Measurements from ENCODE around the gene RIOK3. TPM values are rescaled to one million over a fixed set of nuclear protein-coding genes. Genes with fewer than 3 reads are reported as not detected.

RIOK3 gene
- total RNA-seq, 1 donor from 2014 or later, result 69.7 TPM

GRCh38 chr18:23456835-23457234, 3.7 kb downstream of the RIOK3 start:
- TF ChIP-seq CTCF (IDR thresholded peaks at IDR 0.05; ENCODE audit: unreplicated experiment), result no peak
- Mint-ChIP-seq H3K9me3 (ENCODE audit: unreplicated experiment) (no peaks in the 10 kb centered on the region), H3K4me3 (ENCODE audit: unreplicated experiment) (no peak overlapping the region), H3K36me3 (ENCODE audit: low read depth, unreplicated experiment) (no peaks in the 10 kb centered on the region), H3K27ac (ENCODE audit: unreplicated experiment) (no peak overlapping the region), H3K4me1 (ENCODE audit: unreplicated experiment) (peaks cover 26% of the 10 kb centered on the region), H3K27me3 (ENCODE audit: unreplicated experiment) (peaks cover 9% of the 10 kb centered on the region)
- no peak for DNase-seq (ENCODE audit: low spot score)

- peaks cover 6% of the 10 kb centered on the region for H3K36me3 Mint-ChIP-seq (ENCODE audit: low read depth, unreplicated experiment)
- TF ChIP-seq CTCF (IDR thresholded peaks at IDR 0.05; ENCODE audit: unreplicated experiment), result no peak
- DNase-seq (ENCODE audit: low spot score), result no peak
- H3K27me3 Mint-ChIP-seq (ENCODE audit: unreplicated experiment), result peaks cover 5% of the 10 kb centered on the region
- H3K27ac Mint-ChIP-seq (ENCODE audit: unreplicated experiment), result peak overlapping the region; percentile 17
- H3K4me1 Mint-ChIP-seq (ENCODE audit: unreplicated experiment), result peaks cover 21% of the 10 kb centered on the region
- H3K4me3 Mint-ChIP-seq (ENCODE audit: unreplicated experiment), result no peak overlapping the region
- H3K9me3 Mint-ChIP-seq (ENCODE audit: unreplicated experiment), result no peaks in the 10 kb centered on the region
Measured at GRCh38 chr18:23458830-23459529, 5.9 kb downstream of the RIOK3 start.

- H3K4me3 Mint-ChIP-seq (ENCODE audit: unreplicated experiment), result no peak overlapping the region
- peaks cover 11% of the 10 kb centered on the region for H3K36me3 Mint-ChIP-seq (ENCODE audit: low read depth, unreplicated experiment)
- peaks cover 17% of the 10 kb centered on the region for H3K4me1 Mint-ChIP-seq (ENCODE audit: unreplicated experiment)
- DNase-seq (ENCODE audit: low spot score), result no peak
- TF ChIP-seq CTCF (IDR thresholded peaks at IDR 0.05; ENCODE audit: unreplicated experiment), result no peak
- H3K9me3 Mint-ChIP-seq (ENCODE audit: unreplicated experiment), result no peaks in the 10 kb centered on the region
- no peak overlapping the region for H3K27ac Mint-ChIP-seq (ENCODE audit: unreplicated experiment)
- peaks cover 5% of the 10 kb centered on the region for H3K27me3 Mint-ChIP-seq (ENCODE audit: unreplicated experiment)
Measured at GRCh38 chr18:23459530-23459921, 6.4 kb downstream of the RIOK3 start.

- peaks cover 5% of the 10 kb centered on the region for H3K27me3 Mint-ChIP-seq (ENCODE audit: unreplicated experiment)
- H3K36me3 Mint-ChIP-seq (ENCODE audit: low read depth, unreplicated experiment), result peaks cover 11% of the 10 kb centered on the region
- peak overlapping the region; percentile 6 for H3K4me3 Mint-ChIP-seq (ENCODE audit: unreplicated experiment)
- no peak for TF ChIP-seq CTCF (IDR thresholded peaks at IDR 0.05; ENCODE audit: unreplicated experiment)
- H3K4me1 Mint-ChIP-seq (ENCODE audit: unreplicated experiment), result peaks cover 12% of the 10 kb centered on the region
- no peaks in the 10 kb centered on the region for H3K9me3 Mint-ChIP-seq (ENCODE audit: unreplicated experiment)
- no peak overlapping the region for H3K27ac Mint-ChIP-seq (ENCODE audit: unreplicated experiment)
- no peak for DNase-seq (ENCODE audit: low spot score)
Measured at GRCh38 chr18:23460285-23461273, 7.5 kb downstream of the RIOK3 start.
